Omental fat pad (tissue), 4 donors: ENCODE results near the gene DMRTA2. TPM values are rescaled to one million over a fixed set of nuclear protein-coding genes. Genes with fewer than 3 reads are reported as not detected.

ENCODE experiments used
- ATAC-seq: fragments of 150-250 bp; one replicate; pipeline ENCODE4 v1.9.1; 2016; ENCODE audit warnings: mild to moderate bottlenecking, moderate library complexity; ENCODE audit not compliant: low FRiP score
- DNase-seq: peaks from one replicate; pipeline ENCODE4 v3.0.0-alpha.2; 2019; ENCODE audit warnings: low spot score
- total RNA-seq, 4 donors: library from RNA; depleted of rRNA; stranded (reverse); fragments of >200 nt; gene quantifications; one replicate each; pipeline ENCODE4 v1.1.0, GENCODE V29; 2016
- TF ChIP-seq, protein P1 (sequence below), 3 donors: fragments of 450-650 bp; IDR thresholded peaks; one replicate each; pipeline ENCODE4 v1.5.1; 2016 to 2017; ENCODE audit warnings: antibody characterized with exemption in 3 of 3, mild to moderate bottlenecking in 3 of 3, moderate library complexity in 2 of 3

Gene DMRTA2
- total RNA-seq, 4 donors from 2014 or later: not detected

DNA sequence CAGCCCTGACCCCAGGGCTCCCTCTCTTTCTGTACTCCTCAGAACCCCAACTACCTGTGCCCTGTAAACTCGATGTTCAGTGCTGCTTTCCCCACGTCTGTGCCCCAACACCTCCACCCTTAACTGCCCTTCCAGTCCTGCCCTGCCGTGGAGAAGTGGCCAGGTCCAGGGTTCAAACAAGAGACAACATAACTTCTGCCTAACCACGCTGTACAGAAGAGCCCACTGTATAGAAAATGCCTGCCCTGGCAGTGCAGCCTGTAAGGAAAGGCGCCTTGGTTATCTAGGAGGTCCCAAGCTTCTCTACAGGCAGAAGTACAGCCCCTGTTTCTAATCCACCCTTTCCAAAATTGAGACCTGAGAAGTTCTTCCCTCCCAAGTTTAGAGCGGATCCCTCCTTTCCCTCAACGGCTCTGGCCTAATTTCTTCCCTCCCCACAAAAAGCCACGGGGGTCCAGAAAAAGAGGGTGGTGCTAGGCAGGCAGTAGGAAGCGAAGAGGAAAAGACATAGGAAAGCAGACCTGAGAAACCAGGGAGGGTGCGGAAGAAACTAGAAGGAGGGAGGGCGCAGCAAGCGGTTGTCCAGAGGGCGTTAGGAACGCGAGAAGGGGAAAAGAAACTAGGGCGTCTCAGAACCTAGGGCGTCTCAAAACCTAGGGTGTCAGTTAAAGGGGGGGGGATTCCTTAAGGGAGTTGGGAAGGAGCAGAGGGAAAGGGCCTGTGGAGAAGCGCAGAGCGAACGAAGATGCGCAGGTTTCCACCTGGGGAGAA lies 3.2 kb downstream of the DMRTA2 start:
- ATAC-seq (no peak), DNase-seq (no peak)
- TF ChIP-seq, protein P1, sequence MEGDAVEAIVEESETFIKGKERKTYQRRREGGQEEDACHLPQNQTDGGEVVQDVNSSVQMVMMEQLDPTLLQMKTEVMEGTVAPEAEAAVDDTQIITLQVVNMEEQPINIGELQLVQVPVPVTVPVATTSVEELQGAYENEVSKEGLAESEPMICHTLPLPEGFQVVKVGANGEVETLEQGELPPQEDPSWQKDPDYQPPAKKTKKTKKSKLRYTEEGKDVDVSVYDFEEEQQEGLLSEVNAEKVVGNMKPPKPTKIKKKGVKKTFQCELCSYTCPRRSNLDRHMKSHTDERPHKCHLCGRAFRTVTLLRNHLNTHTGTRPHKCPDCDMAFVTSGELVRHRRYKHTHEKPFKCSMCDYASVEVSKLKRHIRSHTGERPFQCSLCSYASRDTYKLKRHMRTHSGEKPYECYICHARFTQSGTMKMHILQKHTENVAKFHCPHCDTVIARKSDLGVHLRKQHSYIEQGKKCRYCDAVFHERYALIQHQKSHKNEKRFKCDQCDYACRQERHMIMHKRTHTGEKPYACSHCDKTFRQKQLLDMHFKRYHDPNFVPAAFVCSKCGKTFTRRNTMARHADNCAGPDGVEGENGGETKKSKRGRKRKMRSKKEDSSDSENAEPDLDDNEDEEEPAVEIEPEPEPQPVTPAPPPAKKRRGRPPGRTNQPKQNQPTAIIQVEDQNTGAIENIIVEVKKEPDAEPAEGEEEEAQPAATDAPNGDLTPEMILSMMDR (IDR thresholded peaks at IDR 0.05): no peak

DNA sequence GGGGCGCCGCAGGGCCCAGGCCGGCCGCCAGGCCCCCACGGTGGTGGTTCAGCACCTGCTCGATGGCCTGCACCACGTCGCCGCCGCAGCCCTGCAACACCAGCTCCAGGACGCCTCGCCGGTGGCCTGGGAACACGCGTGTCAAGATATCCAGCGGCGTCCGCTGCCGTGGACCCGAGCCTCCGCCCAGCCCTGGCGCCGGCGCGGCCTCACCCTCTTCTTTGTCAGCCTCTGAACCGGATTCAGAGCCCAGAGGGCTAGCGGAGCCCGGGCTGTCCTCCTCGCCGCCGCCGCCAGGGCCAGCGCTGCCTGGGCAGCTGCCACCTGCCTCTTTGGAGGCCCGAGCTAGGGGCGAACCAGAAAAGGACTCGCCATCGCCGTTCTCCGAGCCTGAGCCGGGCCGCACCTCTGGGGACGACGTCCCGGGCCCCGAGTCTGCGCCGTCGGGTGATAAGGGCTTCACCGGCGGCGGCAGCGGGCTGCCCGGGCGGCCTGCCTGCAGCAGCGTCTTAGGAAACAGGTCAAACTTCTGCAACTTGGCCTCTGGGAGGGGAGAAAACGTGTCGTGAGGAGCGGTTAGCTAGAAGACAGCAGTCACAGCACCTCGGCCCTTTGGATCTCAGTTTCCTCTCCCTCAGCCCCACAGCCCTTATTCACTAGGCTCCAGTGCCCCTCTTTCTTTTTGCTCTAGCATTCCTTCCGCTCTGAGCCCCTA lies 3.9 kb downstream of the DMRTA2 start:
- ATAC-seq (no peak), DNase-seq (no peak)
- TF ChIP-seq, protein P1 (IDR thresholded peaks at IDR 0.05): no peak

DNA sequence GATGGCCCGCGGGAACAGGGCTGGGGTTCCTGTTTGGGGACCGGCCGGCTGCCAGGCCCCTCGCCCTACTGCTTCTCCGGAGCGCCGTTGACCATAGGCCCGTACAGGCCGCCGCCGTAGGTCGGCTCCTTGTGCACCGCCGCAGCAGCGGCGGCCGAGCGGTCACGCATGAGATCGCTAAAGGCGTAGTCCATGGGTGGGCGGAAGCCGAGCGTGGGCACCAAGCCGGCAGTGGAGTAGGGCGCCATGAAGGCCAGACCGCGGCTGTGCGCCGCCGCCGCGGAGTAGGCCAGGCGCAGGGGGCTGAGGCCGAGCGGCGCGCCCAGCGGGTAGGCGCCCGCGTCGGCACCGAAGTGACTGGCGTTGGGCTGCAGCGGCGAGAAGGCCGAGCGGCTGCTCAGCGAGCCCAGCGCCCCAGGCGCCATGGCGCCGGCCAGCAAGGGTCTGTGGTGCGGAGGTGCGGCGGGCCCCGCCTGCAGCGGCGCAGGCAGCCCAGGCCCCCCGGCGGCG lies 4.6 kb downstream of the DMRTA2 start:
- TF ChIP-seq, protein P1 (IDR thresholded peaks at IDR 0.05): no peak
- ATAC-seq (no peak), DNase-seq (no peak)

DNA sequence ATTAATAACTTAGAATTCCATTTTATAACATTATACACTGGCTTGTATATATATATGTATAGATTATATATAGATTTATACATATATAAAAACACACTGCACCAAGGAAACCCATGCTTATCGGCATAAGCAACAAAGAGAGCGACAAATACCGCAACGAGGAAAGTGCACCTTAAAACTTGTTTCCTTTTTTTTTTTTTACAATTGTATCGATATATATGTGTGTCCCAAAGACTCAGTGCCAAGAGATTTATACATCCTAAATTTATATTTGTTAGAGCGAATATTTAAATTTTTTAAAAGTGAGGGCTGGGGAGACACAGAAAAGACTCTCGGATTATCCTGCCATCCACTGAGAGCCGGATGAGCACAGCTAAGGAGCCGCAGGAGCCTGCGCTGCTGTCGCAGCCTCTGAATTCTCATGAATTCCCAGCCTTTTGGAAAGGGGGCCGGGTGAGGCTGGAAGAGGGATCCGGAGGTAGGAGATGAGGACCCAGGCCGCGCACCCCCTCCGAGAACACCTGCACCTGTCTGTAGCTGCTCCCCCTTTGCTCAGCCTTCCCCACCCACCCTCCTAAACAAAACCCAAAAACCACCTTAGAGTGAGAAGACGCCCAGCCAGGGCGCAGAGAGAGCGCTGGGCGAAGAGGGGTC lies 5.2 kb downstream of the DMRTA2 start:
- no peak for ATAC-seq
- DNase-seq: no peak
- TF ChIP-seq, protein P1 (IDR thresholded peaks at IDR 0.05): no peak

DNA sequence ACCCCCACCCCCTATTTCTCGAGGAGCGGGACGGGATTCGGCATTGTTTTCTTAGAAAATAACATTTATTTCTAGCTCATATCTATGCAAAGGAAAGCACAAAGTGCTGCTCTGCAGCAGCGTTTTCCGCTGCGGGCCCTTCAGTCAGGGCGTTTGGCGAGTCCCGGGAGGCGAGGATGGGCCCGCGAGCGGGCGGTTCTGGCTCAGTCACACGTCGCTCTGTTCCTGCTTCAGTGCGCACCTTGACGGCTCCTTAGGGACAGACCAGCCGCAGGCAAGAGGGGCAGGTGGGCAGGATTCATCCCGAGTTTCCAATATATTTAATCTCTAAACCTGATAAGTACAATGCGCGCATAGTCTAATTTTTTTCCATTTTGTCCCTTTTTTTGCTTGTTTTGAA lies 5.7 kb downstream of the DMRTA2 start:
- TF ChIP-seq, protein P1 (IDR thresholded peaks at IDR 0.05): no peak
- DNase-seq: no peak
- ATAC-seq: no peak

DNA sequence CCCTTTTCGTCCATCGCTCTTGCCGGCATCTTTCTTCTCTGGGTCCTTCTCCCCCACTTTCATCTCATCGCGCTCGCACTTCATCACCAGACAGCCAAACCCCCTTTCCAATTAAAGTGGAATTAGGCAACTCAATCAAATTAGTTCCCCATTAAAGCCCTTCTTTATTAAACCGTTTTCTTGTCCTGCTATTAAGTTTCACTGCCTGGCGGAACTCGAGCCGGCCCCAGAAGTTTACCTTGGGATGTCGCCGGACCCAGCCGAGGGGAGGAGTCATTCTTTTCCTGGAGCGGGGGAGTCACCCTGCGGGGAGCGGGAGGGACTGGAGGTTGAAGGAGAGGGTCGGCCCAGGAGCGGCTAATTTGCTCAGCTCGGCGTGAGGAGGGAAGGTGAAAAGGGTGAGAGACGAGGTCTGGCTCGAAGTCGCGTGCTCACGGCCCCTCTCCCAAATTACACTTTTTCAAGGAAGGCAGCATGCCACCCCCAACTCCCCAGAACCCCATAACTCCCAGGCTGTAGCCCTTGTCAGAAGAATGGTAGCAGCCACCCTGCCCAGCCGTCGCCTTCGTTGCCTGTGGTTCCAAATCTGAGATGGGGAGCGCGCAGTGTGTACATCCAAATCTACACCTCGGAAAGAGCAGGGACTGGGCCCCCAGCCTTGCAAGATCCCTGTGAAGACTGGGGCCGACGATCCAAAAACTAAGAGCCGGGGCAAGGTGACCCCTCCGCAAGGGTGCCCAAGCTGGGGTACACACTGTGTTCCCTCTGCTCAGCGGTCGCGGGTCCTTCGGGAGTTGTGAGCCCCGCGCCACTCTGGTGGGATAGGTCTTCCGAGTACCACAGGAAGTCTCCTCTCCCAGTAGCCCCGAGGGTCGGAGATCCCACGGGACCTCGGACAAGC lies 6.4 kb downstream of the DMRTA2 start:
- DNase-seq: no peak
- TF ChIP-seq, protein P1 (IDR thresholded peaks at IDR 0.05): no peak

More for the DNA sequence above, 6.4 kb downstream of the DMRTA2 start:
- ATAC-seq: no peak
